HepG2 (cell line): Measurements from ENCODE around the gene GRK5. TPM values are rescaled to one million over a fixed set of nuclear protein-coding genes. Genes with fewer than 3 reads are reported as not detected.

ENCODE experiments used
- ARNT ChIP-seq: fragments of 450-650 bp; IDR thresholded peaks from 2 replicates; pipeline ENCODE4 v1.6.1; 2017
- ATF7-NPFF ChIP-seq: sonication (generic); formaldehyde crosslinking; IDR thresholded peaks from 2 replicates; pipeline ENCODE4 v1.8.1; 2023; ENCODE audit warnings: mild to moderate bottlenecking, low read depth, missing genetic modification reagents, moderate library complexity
- BRD4 ChIP-seq: sonication (generic); formaldehyde crosslinking; IDR thresholded peaks from 2 replicates; pipeline ENCODE4 v1.4.0; 2020; ENCODE audit warnings: missing genetic modification reagents
- FOXK2 ChIP-seq: fragments of 450-650 bp; IDR thresholded peaks from 2 replicates; pipeline ENCODE4 v1.6.1; 2016
- GABPA ChIP-seq, 2 experiments: IDR thresholded peaks; 2 replicates each; pipeline ENCODE4 v1.6.1; 2011 to 2016; ENCODE audit warnings: low read depth in 2 of 2, low read length in 1 of 2, missing biosample characterization in 1 of 2, missing genetic modification characterization in 1 of 2
- ISX ChIP-seq: sonication (generic); formaldehyde crosslinking; conservative IDR thresholded peaks from 2 replicates; pipeline ENCODE4 v1.5.0; 2020; ENCODE audit warnings: missing genetic modification reagents
- KDM3A ChIP-seq: IDR thresholded peaks from 2 replicates; pipeline ENCODE4 v1.6.1; 2018; ENCODE audit warnings: low read depth, missing compliant biosample characterization
- MTA1 ChIP-seq: sonication (generic); formaldehyde crosslinking; IDR thresholded peaks from 2 replicates; pipeline ENCODE4 v1.4.0; 2020; ENCODE audit warnings: missing genetic modification reagents, mild to moderate bottlenecking, borderline replicate concordance
- NR2F1 ChIP-seq, 2 experiments: fragments of 450-650 bp in 1 of 2; formaldehyde crosslinking in 1 of 2; IDR thresholded peaks; 2 replicates each; pipeline versions ENCODE4 v1.5.0 to v1.6.1; 2016 to 2020; ENCODE audit warnings: mild to moderate bottlenecking in 1 of 2, missing compliant biosample characterization in 1 of 2, missing genetic modification reagents in 1 of 2, moderate library complexity in 1 of 2
- RCOR2 ChIP-seq: IDR thresholded peaks from 2 replicates; pipeline ENCODE4 v1.6.1; 2016; ENCODE audit warnings: missing biosample characterization, missing genetic modification reagents
- SNRNP70 ChIP-seq: fragments of 200-400 bp; formaldehyde crosslinking; IDR thresholded peaks from 2 replicates; pipeline ENCODE4 v1.6.1; 2017; ENCODE audit warnings: mild to moderate bottlenecking, low read depth, low read length, moderate library complexity
- TBL1XR1 ChIP-seq: fragments of 150-350 bp; IDR thresholded peaks from 2 replicates; pipeline ENCODE4 v1.6.1; 2014; ENCODE audit warnings: borderline replicate concordance, low read length; ENCODE audit not compliant: partially characterized antibody
- TCF7 ChIP-seq: sonication (generic); IDR thresholded peaks from 2 replicates; pipeline ENCODE4 v1.6.1; 2016; ENCODE audit warnings: antibody characterized with exemption, low read depth
- ZKSCAN5 ChIP-seq: sonication (generic); formaldehyde crosslinking; IDR thresholded peaks from 2 replicates; pipeline ENCODE4 v1.5.1; 2020; ENCODE audit warnings: mild to moderate bottlenecking, missing genetic modification reagents
- ZNF207 ChIP-seq: fragments of 450-650 bp; IDR thresholded peaks from 2 replicates; pipeline ENCODE4 v1.6.1; 2016; ENCODE audit warnings: antibody characterized with exemption, borderline replicate concordance
- ZNF30 ChIP-seq: sonication (generic); formaldehyde crosslinking; IDR thresholded peaks from 2 replicates; pipeline ENCODE4 v1.5.0; 2020; ENCODE audit warnings: mild to moderate bottlenecking, missing genetic modification reagents
- ZNF780A ChIP-seq: sonication (generic); formaldehyde crosslinking; IDR thresholded peaks from 2 replicates; pipeline ENCODE4 v1.8.0; 2022; ENCODE audit warnings: mild to moderate bottlenecking, missing genetic modification reagents, moderate library complexity
- ZNF781 ChIP-seq: sonication (generic); formaldehyde crosslinking; IDR thresholded peaks from 2 replicates; pipeline ENCODE4 v1.5.1; 2020; ENCODE audit warnings: borderline replicate concordance, mild to moderate bottlenecking, missing genetic modification reagents; ENCODE audit errors: not compliant biosample characterization
- polyA plus RNA-seq, 8 experiments: library from polyadenylated mRNA; depleted of rRNA in 3 of 8; stranded (reverse) in 7 of 8; unstranded in 1 of 8; fragments of >200 nt; fragmentation: Illumina TruSeq in 4 of 8; extraction: Trizol in 4 of 8; gene quantifications; 2 replicates each; pipeline versions ENCODE4 v1.2.1 to v1.2.3, GENCODE V29; 2011 to 2016; ENCODE audit warnings: low read depth in 4 of 8, missing spikeins in 1 of 8, mixed read lengths in 1 of 8; ENCODE audit not compliant: insufficient read depth in 1 of 8
- total RNA-seq, 5 experiments: library from RNA; depleted of rRNA; stranded (reverse); fragments of >200 nt; fragmentation: Illumina TruSeq; extraction: Trizol; gene quantifications; 2 replicates each; pipeline ENCODE4 v1.2.3, GENCODE V29; 2016; ENCODE audit warnings: low read depth in 1 of 5
- TF ChIP-seq, protein P1 (sequence below): sonication (generic); formaldehyde crosslinking; IDR thresholded peaks from 2 replicates; pipeline ENCODE4 v1.4.0; 2020; ENCODE audit warnings: missing genetic modification reagents, borderline replicate concordance
- TF ChIP-seq, protein P2 (sequence below): sonication (generic); formaldehyde crosslinking; IDR thresholded peaks from 2 replicates; pipeline ENCODE4 v1.8.0; 2022; ENCODE audit warnings: mild to moderate bottlenecking, missing genetic modification reagents, borderline replicate concordance
- TF ChIP-seq, protein P3 (sequence below): sonication (generic); formaldehyde crosslinking; IDR thresholded peaks from 2 replicates; pipeline ENCODE4 v1.5.0; 2020; ENCODE audit warnings: mild to moderate bottlenecking, missing genetic modification reagents
- TF ChIP-seq, protein P4 (sequence below): sonication (generic); formaldehyde crosslinking; IDR thresholded peaks from 2 replicates; pipeline ENCODE4 v1.4.0; 2020; ENCODE audit warnings: missing genetic modification reagents
- TF ChIP-seq, protein P5 (sequence below): sonication (generic); formaldehyde crosslinking; IDR thresholded peaks from 2 replicates; pipeline ENCODE4 v1.5.0; 2020; ENCODE audit warnings: missing genetic modification reagents

GRK5 gene
- total and polyA plus RNA-seq, 2 of the 13 experiments (the other 11 are each of a cell fraction or from before 2014, with no cell fraction given) = 10.4 to 12.6 TPM

DNA sequence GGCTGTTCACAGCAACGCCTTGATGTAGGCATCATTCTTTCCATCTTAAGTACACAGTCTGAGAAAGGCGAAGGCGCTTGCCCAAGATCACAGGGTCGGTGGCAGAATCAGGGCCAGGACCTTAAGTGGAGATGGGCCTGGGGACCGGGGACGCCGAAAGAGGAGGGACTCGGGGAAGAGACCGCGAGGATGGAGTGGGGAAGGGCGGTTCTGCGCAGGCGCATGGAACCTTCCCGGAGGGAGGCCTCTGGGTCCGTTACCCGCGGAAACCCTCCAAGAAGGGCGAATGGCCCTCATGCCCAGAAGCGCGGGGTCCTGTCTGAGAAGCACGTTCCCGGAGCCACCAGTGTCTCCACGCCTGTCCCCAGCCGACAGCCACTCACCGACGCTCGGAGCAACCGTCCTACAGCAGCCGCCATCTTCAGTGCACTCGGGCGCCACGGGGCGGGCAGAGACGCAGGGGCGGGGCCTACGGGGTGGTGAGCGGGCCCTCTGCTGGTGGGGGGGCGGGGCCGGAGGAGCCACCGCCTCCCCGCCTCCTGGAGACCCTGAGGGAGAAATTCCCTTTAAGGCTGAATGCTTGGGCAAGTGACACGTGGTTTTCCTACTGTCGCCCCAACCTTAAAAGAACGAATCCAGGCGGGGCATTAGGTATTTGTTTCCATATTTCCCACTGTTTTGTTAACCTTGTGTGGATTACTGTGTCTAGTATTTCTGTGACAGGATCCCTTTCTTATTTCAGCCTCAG is 28.8 kb upstream of the GRK5 start, which contains the start of gene PRDX3 (continued):
- TF ChIP-seq, protein P1, sequence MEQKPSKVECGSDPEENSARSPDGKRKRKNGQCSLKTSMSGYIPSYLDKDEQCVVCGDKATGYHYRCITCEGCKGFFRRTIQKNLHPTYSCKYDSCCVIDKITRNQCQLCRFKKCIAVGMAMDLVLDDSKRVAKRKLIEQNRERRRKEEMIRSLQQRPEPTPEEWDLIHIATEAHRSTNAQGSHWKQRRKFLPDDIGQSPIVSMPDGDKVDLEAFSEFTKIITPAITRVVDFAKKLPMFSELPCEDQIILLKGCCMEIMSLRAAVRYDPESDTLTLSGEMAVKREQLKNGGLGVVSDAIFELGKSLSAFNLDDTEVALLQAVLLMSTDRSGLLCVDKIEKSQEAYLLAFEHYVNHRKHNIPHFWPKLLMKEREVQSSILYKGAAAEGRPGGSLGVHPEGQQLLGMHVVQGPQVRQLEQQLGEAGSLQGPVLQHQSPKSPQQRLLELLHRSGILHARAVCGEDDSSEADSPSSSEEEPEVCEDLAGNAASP (CRISPR knock-in tag) = peak; percentile 36
- TF ChIP-seq FOXK2 = no peak
- no peak; the same call in 1 of the 2 replicates for TF ChIP-seq MTA1 (CRISPR knock-in tag)
- TF ChIP-seq, protein P2, sequence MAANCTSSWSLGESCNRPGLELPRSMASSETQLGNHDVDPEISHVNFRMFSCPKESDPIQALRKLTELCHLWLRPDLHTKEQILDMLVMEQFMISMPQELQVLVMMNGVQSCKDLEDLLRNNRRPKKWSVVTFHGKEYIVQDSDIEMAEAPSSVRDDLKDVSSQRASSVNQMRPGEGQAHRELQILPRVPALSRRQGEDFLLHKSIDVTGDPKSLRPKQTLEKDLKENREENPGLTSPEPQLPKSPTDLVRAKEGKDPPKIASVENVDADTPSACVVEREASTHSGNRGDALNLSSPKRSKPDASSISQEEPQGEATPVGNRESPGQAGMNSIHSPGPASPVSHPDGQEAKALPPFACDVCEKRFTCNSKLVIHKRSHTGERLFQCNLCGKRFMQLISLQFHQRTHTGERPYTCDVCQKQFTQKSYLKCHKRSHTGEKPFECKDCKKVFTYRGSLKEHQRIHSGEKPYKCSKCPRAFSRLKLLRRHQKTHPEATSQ (CRISPR knock-in tag) = no peak
- TF ChIP-seq ZNF30 (CRISPR knock-in tag) = no peak
- no peak for TF ChIP-seq NR2F1 (CRISPR knock-in tag; IDR thresholded peaks at IDR 0.05)
- TF ChIP-seq TBL1XR1 = peak; percentile 29
- TF ChIP-seq, protein P3, sequence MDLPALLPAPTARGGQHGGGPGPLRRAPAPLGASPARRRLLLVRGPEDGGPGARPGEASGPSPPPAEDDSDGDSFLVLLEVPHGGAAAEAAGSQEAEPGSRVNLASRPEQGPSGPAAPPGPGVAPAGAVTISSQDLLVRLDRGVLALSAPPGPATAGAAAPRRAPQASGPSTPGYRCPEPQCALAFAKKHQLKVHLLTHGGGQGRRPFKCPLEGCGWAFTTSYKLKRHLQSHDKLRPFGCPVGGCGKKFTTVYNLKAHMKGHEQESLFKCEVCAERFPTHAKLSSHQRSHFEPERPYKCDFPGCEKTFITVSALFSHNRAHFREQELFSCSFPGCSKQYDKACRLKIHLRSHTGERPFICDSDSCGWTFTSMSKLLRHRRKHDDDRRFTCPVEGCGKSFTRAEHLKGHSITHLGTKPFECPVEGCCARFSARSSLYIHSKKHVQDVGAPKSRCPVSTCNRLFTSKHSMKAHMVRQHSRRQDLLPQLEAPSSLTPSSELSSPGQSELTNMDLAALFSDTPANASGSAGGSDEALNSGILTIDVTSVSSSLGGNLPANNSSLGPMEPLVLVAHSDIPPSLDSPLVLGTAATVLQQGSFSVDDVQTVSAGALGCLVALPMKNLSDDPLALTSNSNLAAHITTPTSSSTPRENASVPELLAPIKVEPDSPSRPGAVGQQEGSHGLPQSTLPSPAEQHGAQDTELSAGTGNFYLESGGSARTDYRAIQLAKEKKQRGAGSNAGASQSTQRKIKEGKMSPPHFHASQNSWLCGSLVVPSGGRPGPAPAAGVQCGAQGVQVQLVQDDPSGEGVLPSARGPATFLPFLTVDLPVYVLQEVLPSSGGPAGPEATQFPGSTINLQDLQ (CRISPR knock-in tag) = no peak
- TF ChIP-seq ZKSCAN5 (CRISPR knock-in tag) = no peak
- no peak for TF ChIP-seq TCF7
- TF ChIP-seq ZNF207 = no peak
- TF ChIP-seq ATF7-NPFF (CRISPR knock-in tag) = peak; percentile 31
- no peak for TF ChIP-seq ZNF780A (CRISPR knock-in tag)
- peak; percentile 44 for TF ChIP-seq ZNF781
- peak; percentile 32 for TF ChIP-seq GABPA (IDR thresholded peaks at IDR 0.05; ENCODE audit: low read depth, low read length)
- peak; percentile 64 for TF ChIP-seq GABPA (CRISPR knock-in tag; IDR thresholded peaks at IDR 0.05; ENCODE audit: low read depth)
- TF ChIP-seq ISX (CRISPR knock-in tag) = no peak
- TF ChIP-seq RCOR2 (CRISPR knock-in tag) = no peak
- TF ChIP-seq BRD4 (CRISPR knock-in tag) = peak; percentile 74; the same call in 1 of the 2 replicates
- TF ChIP-seq, protein P4, sequence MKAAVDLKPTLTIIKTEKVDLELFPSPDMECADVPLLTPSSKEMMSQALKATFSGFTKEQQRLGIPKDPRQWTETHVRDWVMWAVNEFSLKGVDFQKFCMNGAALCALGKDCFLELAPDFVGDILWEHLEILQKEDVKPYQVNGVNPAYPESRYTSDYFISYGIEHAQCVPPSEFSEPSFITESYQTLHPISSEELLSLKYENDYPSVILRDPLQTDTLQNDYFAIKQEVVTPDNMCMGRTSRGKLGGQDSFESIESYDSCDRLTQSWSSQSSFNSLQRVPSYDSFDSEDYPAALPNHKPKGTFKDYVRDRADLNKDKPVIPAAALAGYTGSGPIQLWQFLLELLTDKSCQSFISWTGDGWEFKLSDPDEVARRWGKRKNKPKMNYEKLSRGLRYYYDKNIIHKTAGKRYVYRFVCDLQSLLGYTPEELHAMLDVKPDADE (CRISPR knock-in tag) = no peak
- TF ChIP-seq, protein P5, sequence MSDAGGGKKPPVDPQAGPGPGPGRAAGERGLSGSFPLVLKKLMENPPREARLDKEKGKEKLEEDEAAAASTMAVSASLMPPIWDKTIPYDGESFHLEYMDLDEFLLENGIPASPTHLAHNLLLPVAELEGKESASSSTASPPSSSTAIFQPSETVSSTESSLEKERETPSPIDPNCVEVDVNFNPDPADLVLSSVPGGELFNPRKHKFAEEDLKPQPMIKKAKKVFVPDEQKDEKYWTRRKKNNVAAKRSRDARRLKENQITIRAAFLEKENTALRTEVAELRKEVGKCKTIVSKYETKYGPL (CRISPR knock-in tag) = no peak
- TF ChIP-seq SNRNP70 = no peak
- no peak for TF ChIP-seq ARNT
- 0 out of 2 replicates have a peak, but pooled peaks have one; percentile 46 for TF ChIP-seq KDM3A (CRISPR knock-in tag)
